ENCODE measurements around the gene MBOAT1. TPM values are rescaled to one million over a fixed set of nuclear protein-coding genes. Genes with fewer than 3 reads are reported as not detected.
A peak's percentile ranks its signal among the peaks of the same experiment; 100 is the strongest.

MBOAT1 gene
- total RNA-seq, 1 experiment from 2014 or later = 9.9 TPM

DNA sequence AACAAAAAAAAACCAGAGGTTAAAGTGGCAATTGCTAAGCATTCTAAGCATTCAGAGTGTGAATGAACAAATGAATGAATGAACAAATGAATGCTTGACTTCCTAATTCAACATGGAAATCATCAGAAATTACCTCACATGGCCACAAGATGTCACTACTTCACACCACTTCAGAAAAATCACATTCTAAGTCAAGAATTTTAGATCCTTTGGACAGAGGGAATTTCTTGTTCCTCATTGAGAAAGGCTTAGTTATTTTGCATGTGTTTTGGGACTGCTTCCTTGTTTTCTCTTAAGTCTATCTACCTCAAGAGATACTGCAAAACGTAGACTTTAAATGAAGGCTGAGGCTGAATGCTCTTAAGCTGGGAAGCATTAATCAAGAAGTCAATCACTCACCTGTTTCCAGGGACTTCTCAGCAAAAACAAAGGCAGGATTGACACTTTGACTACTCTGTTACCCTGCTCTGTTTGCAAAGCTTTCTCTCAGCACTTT lies 120.2 kb downstream of the MBOAT1 start:
- no peak overlapping the region for H3K4ac ChIP-seq (ENCODE audit: low read depth, low read length)
- no peaks in the 10 kb centered on the region for H3K9me3 ChIP-seq (ENCODE audit: control insufficient read depth, low read depth, low read length)
- no peaks in the 10 kb centered on the region for H3K79me2 ChIP-seq (ENCODE audit: insufficient read depth, low read length)
- H2BK20ac ChIP-seq (ENCODE audit: low read depth, low read length, poor library complexity, severe bottlenecking) = no peak overlapping the region
- H2BK15ac ChIP-seq (ENCODE audit: low read depth, low read length) = no peak overlapping the region
- Mint-ChIP-seq H3K36me3 (ENCODE audit: insufficient read depth in 1 of 3, low read depth in 3 of 3) (peaks cover 0 to 3% (median 2%) of the 10 kb centered on the region in 3 experiments; a peak in 1 of 7 replicates), H3K27me3 (ENCODE audit: low read depth) (no peaks in the 10 kb centered on the region), H3K9me3 (no peaks in the 10 kb centered on the region), H3K4me3 (no peak overlapping the region), H3K27ac (peak overlapping the region; percentile 25 to 98 (median 40); a peak in 3 of 7 replicates), H3K4me1 (peaks cover 19 to 21% of the 10 kb centered on the region in 2 experiments)
- TF ChIP-seq, protein P1, sequence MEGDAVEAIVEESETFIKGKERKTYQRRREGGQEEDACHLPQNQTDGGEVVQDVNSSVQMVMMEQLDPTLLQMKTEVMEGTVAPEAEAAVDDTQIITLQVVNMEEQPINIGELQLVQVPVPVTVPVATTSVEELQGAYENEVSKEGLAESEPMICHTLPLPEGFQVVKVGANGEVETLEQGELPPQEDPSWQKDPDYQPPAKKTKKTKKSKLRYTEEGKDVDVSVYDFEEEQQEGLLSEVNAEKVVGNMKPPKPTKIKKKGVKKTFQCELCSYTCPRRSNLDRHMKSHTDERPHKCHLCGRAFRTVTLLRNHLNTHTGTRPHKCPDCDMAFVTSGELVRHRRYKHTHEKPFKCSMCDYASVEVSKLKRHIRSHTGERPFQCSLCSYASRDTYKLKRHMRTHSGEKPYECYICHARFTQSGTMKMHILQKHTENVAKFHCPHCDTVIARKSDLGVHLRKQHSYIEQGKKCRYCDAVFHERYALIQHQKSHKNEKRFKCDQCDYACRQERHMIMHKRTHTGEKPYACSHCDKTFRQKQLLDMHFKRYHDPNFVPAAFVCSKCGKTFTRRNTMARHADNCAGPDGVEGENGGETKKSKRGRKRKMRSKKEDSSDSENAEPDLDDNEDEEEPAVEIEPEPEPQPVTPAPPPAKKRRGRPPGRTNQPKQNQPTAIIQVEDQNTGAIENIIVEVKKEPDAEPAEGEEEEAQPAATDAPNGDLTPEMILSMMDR (conservative IDR thresholded peaks at IDR 0.05) = peak; percentile 84
- no peaks in the 10 kb centered on the region for H3K23me2 ChIP-seq (ENCODE audit: insufficient read length, low read depth, low read length, poor library complexity, severe bottlenecking)
- no peak overlapping the region for H3K9ac ChIP-seq (ENCODE audit: extremely low read depth, insufficient read length, low read length)
- H2AK5ac ChIP-seq (ENCODE audit: insufficient read length, low read length) = no peak overlapping the region
- H3K56ac ChIP-seq (ENCODE audit: insufficient read length, low read depth, low read length) = no peak overlapping the region
- no peak overlapping the region for H4K91ac ChIP-seq (ENCODE audit: insufficient read length, low read depth, low read length)
- no peaks in the 10 kb centered on the region for H3K79me1 ChIP-seq (ENCODE audit: insufficient read depth, low read depth, low read length, poor library complexity, severe bottlenecking)
- H4K20me1 ChIP-seq (ENCODE audit: control insufficient read depth, insufficient read depth, insufficient read length) = no peaks in the 10 kb centered on the region
- no peak overlapping the region for H3T11ph ChIP-seq (ENCODE audit: low read length)
- H2AFZ ChIP-seq (ENCODE audit: low read length) = no peak overlapping the region
- no peak overlapping the region for H2BK12ac ChIP-seq (ENCODE audit: insufficient read length, low read depth, low read length)
- no peak overlapping the region for H2BK5ac ChIP-seq (ENCODE audit: insufficient read length, low read length)
- H3K23ac ChIP-seq (ENCODE audit: insufficient read length, low read depth, low read length) = no peak overlapping the region
- no peaks in the 10 kb centered on the region for H3K4me1 ChIP-seq (ENCODE audit: insufficient read depth, low read length)
- H2BK120ac ChIP-seq (ENCODE audit: low read depth, low read length, poor library complexity, severe bottlenecking) = no peak overlapping the region
- no peak overlapping the region for H3K14ac ChIP-seq (ENCODE audit: insufficient read depth, low read length)
- no peak overlapping the region for H3K18ac ChIP-seq (ENCODE audit: insufficient read length, low read depth, low read length)
- H4K8ac ChIP-seq (replicated peaks; ENCODE audit: insufficient read length, low read depth, low read length) = no peak overlapping the region
- WGBS (ENCODE audit: extremely low coverage, insufficient read length, low lambda C conversion rate) = no CpG with 5 or more reads among the region's 1 CpG
- peak overlapping the region; percentile 13 for H3K27ac ChIP-seq (ENCODE audit: insufficient read length, low read depth, low read length)
- no peak overlapping the region for H4K5ac ChIP-seq (ENCODE audit: insufficient read length, low read depth, low read length)
- H3K27me3 ChIP-seq (ENCODE audit: insufficient read depth, low read length) = no peaks in the 10 kb centered on the region
- no peak for DNase-seq
- H3K4me2 ChIP-seq (ENCODE audit: insufficient read depth, insufficient read length, low read length) = no peak overlapping the region
